Cardiac muscle cell (in vitro differentiated cells and primary cell): ENCODE measurements around the gene MEGF8. TPM values are rescaled to one million over a fixed set of nuclear protein-coding genes. Genes with fewer than 3 reads are reported as not detected.

ENCODE experiments used
- DNase-seq, 2 donors: peaks; one replicate each; pipeline versions ENCODE4 v3.0.0 to v3.0.0-alpha.2; 2010 to 2017; ENCODE audit warnings: low read depth in 1 of 2, low spot score in 1 of 2
- H3K27ac ChIP-seq: fragments of 200-600 bp; sonication (generic); 2 replicates; pipeline ENCODE4 v1.5.1; 2016
- H3K27me3 ChIP-seq: fragments of 200-600 bp; sonication (generic); 2 replicates; pipeline ENCODE4 v1.6.0; 2016; ENCODE audit warnings: control low read depth
- H3K36me3 ChIP-seq: fragments of 200-600 bp; sonication (generic); 2 replicates; pipeline ENCODE4 v1.5.1; 2016; ENCODE audit warnings: control low read depth
- H3K4me1 ChIP-seq: fragments of 200-600 bp; sonication (generic); 2 replicates; pipeline ENCODE4 v1.8.1; 2017; ENCODE audit warnings: low read depth, mild to moderate bottlenecking, mixed run types
- H3K4me3 ChIP-seq: fragments of 200-600 bp; sonication (generic); 2 replicates; pipeline ENCODE4 v1.5.1; 2016; ENCODE audit warnings: mild to moderate bottlenecking
- H3K9me3 ChIP-seq: fragments of 200-600 bp; sonication (generic); 2 replicates; pipeline ENCODE4 v1.5.1; 2017; ENCODE audit warnings: low read depth, mild to moderate bottlenecking, control low read depth
- polyA plus RNA-seq: library from polyadenylated mRNA; unstranded; fragments of >200 nt; fragmentation: Nextera tagmentation; extraction: Ambion mirVana; gene quantifications from 2 replicates; pipeline ENCODE4 v1.2.1, GENCODE V29; 2016
- total RNA-seq: library from RNA; depleted of rRNA; stranded (reverse); fragments of >200 nt; gene quantifications from 2 replicates; pipeline ENCODE4 v1.2.3, GENCODE V29; 2016
- TF ChIP-seq, protein P1 (sequence below): IDR thresholded peaks from 2 replicates; pipeline ENCODE4 v1.5.1; 2012; ENCODE audit warnings: low read depth, mild to moderate bottlenecking, low read length

MEGF8 gene
- total and polyA plus RNA-seq, 2 experiments from 2014 or later: 23.9 to 102 TPM

DNA sequence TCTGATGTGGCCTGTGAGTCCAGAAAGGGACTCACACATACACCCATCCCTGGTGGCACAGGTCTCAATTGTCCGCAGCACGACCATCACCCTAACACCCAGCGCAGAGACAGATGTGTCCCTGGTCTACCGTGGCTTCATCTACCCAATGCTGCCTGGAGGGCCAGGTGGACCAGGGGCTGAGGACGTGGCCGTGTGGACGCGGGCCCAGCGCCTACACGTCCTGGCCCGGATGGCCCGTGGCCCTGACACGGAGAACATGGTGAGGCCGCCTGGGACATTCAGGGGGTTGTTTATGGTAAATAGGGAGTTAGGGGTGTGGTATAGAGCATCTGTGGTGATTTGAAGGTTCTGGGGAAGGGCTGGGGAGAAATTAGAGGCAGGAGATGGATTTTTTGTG is 22.8 kb downstream of the MEGF8 start:
- Histone ChIP-seq H3K9me3 (no peaks in the 10 kb centered on the region), H3K27ac (no peak overlapping the region), H3K27me3 (no peaks in the 10 kb centered on the region), H3K4me1 (no peaks in the 10 kb centered on the region), H3K36me3 (peaks cover 3% of the 10 kb centered on the region), H3K4me3 (no peak overlapping the region)
- TF ChIP-seq, protein P1, sequence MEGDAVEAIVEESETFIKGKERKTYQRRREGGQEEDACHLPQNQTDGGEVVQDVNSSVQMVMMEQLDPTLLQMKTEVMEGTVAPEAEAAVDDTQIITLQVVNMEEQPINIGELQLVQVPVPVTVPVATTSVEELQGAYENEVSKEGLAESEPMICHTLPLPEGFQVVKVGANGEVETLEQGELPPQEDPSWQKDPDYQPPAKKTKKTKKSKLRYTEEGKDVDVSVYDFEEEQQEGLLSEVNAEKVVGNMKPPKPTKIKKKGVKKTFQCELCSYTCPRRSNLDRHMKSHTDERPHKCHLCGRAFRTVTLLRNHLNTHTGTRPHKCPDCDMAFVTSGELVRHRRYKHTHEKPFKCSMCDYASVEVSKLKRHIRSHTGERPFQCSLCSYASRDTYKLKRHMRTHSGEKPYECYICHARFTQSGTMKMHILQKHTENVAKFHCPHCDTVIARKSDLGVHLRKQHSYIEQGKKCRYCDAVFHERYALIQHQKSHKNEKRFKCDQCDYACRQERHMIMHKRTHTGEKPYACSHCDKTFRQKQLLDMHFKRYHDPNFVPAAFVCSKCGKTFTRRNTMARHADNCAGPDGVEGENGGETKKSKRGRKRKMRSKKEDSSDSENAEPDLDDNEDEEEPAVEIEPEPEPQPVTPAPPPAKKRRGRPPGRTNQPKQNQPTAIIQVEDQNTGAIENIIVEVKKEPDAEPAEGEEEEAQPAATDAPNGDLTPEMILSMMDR: no peak
- DNase-seq: no peak

DNA sequence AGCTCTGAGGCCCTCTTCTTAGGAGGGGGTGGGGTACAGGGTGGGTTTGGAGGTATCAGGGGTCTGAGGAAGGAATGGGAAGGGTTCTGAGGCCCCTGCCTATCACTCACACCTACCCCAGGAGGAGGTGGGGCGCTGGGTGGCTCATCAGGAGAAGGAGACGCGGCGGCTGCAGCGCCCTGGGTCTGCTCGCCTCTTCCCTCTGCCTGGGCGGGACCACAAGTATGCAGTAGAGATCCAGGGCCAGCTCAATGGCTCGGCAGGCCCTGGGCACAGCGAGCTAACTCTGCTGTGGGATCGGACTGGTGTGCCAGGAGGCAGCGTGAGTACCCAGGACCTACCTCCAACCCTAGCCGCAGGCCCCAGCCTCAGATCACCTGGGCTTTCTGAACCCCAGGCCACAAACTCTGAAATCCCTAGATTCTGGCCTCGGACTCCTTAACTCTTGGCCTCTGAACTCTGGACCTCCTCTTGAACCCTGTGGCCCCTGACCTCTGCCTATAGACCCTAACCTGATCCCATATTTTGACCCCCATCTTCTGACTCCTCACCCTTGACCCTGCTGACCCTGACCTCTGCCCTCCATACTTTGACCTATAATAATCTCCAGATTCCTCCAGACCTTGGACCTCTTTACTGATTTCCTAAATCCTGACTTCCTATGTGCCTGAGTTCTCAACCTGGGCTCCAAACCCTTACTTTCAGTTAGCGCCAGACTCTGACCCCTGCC is 24.1 kb downstream of the MEGF8 start:
- H3K9me3 ChIP-seq: no peaks in the 10 kb centered on the region
- no peaks in the 10 kb centered on the region for H3K27me3 ChIP-seq
- no peak overlapping the region for H3K27ac ChIP-seq
- H3K4me3 ChIP-seq: no peak overlapping the region
- H3K4me1 ChIP-seq: no peaks in the 10 kb centered on the region
- peaks cover 3% of the 10 kb centered on the region for H3K36me3 ChIP-seq
- DNase-seq: no peak
- TF ChIP-seq, protein P1: no peak

DNA sequence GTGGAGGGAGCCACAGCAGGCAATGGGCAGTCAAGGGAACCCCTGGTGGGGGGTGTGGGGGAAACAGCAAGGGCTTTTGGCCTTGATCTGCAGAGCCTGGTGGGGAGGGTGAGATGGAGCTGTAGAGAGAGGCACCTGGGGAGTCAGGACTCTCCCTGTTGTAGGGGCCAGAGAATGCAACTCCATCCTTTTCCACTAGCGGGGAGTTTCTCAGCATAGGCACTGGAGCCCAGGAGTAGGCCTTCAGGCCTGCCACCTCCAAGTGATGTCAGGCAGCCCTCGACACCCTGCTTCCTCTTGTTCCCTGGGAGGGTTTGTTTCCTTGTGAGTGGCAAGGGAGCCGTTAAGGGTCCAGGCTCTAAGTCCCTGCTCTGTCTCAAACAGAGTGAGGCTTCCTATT is 25.0 kb downstream of the MEGF8 start:
- H3K4me3 ChIP-seq: no peak overlapping the region
- TF ChIP-seq, protein P1: no peak

DNA sequence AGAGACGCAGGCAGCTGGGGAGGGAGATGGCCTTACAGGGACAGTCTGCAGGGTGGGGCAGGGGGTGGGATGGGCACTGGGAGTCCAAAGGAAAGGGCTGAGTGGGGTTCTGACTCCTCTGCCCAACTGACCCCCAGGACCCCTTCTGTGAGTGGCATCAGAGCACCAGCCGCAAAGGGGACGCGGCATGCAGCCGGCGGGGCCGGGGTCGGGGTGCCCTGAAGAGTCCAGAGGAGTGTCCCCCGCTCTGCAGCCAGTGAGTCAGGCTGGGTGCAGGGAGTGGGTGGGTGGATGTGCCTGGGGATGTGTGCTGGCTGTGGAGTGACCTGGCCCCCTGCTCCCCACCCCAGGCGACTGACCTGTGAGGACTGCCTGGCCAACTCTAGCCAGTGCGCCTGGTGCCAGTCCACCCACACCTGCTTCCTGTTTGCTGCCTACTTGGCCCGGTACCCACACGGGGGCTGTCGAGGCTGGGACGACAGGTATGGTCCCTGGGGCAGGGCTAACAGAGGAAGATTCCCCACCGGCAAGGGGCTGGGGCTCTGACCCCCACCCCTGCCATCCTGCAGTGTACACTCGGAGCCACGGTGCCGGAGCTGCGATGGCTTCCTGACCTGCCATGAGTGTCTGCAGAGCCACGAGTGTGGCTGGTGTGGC is 25.8 kb downstream of the MEGF8 start:
- Histone ChIP-seq H3K4me3 (no peak overlapping the region), H3K36me3 (peaks cover 15% of the 10 kb centered on the region), H3K9me3 (no peaks in the 10 kb centered on the region), H3K27me3 (no peaks in the 10 kb centered on the region), H3K27ac (no peak overlapping the region), H3K4me1 (no peaks in the 10 kb centered on the region)
- TF ChIP-seq, protein P1: no peak
- DNase-seq: no peak

More for the DNA sequence above, 25.0 kb downstream of the MEGF8 start:
- Histone ChIP-seq H3K9me3 (no peaks in the 10 kb centered on the region), H3K36me3 (peaks cover 8% of the 10 kb centered on the region), H3K27me3 (no peaks in the 10 kb centered on the region), H3K4me1 (no peaks in the 10 kb centered on the region), H3K27ac (no peak overlapping the region)
- DNase-seq: no peak

DNA sequence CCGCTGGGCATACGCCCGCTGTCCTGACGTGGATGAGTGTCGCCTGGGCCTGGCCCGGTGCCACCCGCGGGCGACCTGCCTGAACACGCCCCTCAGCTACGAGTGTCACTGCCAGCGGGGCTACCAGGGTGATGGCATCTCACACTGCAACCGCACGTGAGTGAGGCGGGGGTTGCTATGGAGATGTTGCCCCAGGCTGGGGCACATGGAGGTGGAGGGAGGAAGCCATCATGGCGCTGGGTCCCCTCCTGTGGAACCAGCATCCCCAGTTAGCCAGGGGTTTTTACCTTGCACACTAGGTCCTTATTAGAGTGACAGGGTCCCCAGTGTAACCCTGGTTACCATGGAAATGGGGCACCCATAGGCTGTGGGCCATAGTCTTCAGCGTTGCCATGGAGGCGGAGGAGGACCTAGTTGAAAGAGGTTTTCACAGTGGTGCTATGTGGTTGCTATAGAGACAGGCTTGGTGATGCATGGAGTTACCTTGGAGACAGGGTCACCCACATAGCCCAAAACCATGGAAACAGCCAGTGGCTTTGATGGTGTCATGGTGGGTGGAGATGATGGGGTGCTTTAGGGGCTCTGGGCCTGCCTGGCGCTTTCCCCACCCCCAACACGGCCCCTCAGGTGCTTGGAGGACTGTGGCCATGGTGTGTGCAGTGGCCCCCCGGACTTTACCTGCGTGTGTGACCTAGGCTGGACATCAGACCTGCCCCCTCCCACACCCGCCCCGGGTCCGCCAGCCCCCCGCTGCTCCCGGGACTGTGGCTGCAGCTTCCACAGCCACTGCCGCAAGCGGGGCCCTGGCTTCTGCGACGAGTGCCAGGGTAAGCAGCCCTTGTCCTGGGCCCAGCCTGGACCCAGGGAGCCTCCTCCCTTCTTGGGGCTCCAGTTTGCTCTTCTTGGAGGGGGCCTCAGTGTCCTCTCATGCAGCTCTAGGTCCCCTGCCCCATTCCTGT is 27.1 kb downstream of the MEGF8 start:
- Histone ChIP-seq H3K27me3 (no peaks in the 10 kb centered on the region), H3K4me1 (no peaks in the 10 kb centered on the region), H3K4me3 (no peak overlapping the region), H3K9me3 (no peaks in the 10 kb centered on the region), H3K27ac (no peak overlapping the region), H3K36me3 (peaks cover 27% of the 10 kb centered on the region)
- TF ChIP-seq, protein P1: no peak
- DNase-seq: no peak
